ENCODE measurements around the gene COMMD3. TPM values are rescaled to one million over a fixed set of nuclear protein-coding genes. Genes with fewer than 3 reads are reported as not detected.

Gene COMMD3
- total RNA-seq, 1 donor from 2014 or later, result 68.2 TPM

- H3K27me3 Mint-ChIP-seq, result no peaks in the 10 kb centered on the region
- no peaks in the 10 kb centered on the region for H3K36me3 Mint-ChIP-seq (ENCODE audit: low read depth)
- no peak for TF ChIP-seq CTCF (IDR thresholded peaks at IDR 0.05)
- ATAC-seq (ENCODE audit: low read depth) (no peak), DNase-seq (no peak)
- intact Hi-C loops (cut with micrococcal nuclease), result no loop called here
- ChIA-PET POLR2A (no interaction called here), CTCF (no interaction called here)
- H3K4me1 Mint-ChIP-seq, result peaks cover 34% of the 10 kb centered on the region
- H3K27ac Mint-ChIP-seq, result no peak overlapping the region
- H3K4me3 Mint-ChIP-seq, result no peak overlapping the region
- no peaks in the 10 kb centered on the region for H3K9me3 Mint-ChIP-seq
Measured at GRCh38 chr10:22366771-22367170, 50.6 kb downstream of the COMMD3 start.

GRCh38 chr10:22367471-22367870 is 51.3 kb downstream of the COMMD3 start:
- no peaks in the 10 kb centered on the region for H3K9me3 Mint-ChIP-seq
- intact Hi-C loops (cut with micrococcal nuclease), result no loop called here
- ATAC-seq (ENCODE audit: low read depth) (no peak), DNase-seq (no peak)
- no peak overlapping the region for H3K4me3 Mint-ChIP-seq
- CTCF ChIA-PET, result no interaction called here
- POLR2A ChIA-PET, result interaction anchor here (0.8 kb wide), 1 partner anchor 69 kb away, joined by 3 read pairs; no protein-coding TSS in a partner anchor
- TF ChIP-seq CTCF (IDR thresholded peaks at IDR 0.05), result no peak
- no peaks in the 10 kb centered on the region for H3K36me3 Mint-ChIP-seq (ENCODE audit: low read depth)
- no peak overlapping the region for H3K27ac Mint-ChIP-seq
- peaks cover 34% of the 10 kb centered on the region for H3K4me1 Mint-ChIP-seq
- no peaks in the 10 kb centered on the region for H3K27me3 Mint-ChIP-seq

GRCh38 chr10:22368402-22368801 is 52.2 kb downstream of the COMMD3 start:
- DNase-seq (no peak), ATAC-seq (ENCODE audit: low read depth) (no peak)
- no peak overlapping the region for H3K27ac Mint-ChIP-seq
- ChIA-PET CTCF (no interaction called here), POLR2A (interaction anchor here (0.8 to 2.0 kb wide), 2 partner anchors 68 kb away, joined by 3 to 7 read pairs; no protein-coding TSS in a partner anchor)
- no peak overlapping the region for H3K4me3 Mint-ChIP-seq
- no peaks in the 10 kb centered on the region for H3K9me3 Mint-ChIP-seq
- no peak for TF ChIP-seq CTCF (IDR thresholded peaks at IDR 0.05)
- no peaks in the 10 kb centered on the region for H3K27me3 Mint-ChIP-seq
- intact Hi-C loops (cut with micrococcal nuclease), result no loop called here
- no peaks in the 10 kb centered on the region for H3K36me3 Mint-ChIP-seq (ENCODE audit: low read depth)
- peaks cover 34% of the 10 kb centered on the region for H3K4me1 Mint-ChIP-seq

GRCh38 chr10:22368981-22369380 is 52.8 kb downstream of the COMMD3 start:
- Mint-ChIP-seq H3K4me3 (no peak overlapping the region), H3K9me3 (no peaks in the 10 kb centered on the region), H3K27ac (no peak overlapping the region), H3K27me3 (no peaks in the 10 kb centered on the region), H3K36me3 (ENCODE audit: low read depth) (no peaks in the 10 kb centered on the region), H3K4me1 (peaks cover 34% of the 10 kb centered on the region)
- ATAC-seq (ENCODE audit: low read depth), result no peak
- no peak for DNase-seq
- intact Hi-C loops (cut with micrococcal nuclease), result no loop called here
- TF ChIP-seq CTCF (IDR thresholded peaks at IDR 0.05), result no peak
- CTCF ChIA-PET, result no interaction called here
- POLR2A ChIA-PET, result interaction anchor here (1.3 to 2.0 kb wide), 2 partner anchors 29 to 68 kb away, joined by 3 to 7 read pairs; no protein-coding TSS in a partner anchor

- intact Hi-C loops (cut with micrococcal nuclease), result no loop called here
- no peaks in the 10 kb centered on the region for H3K36me3 Mint-ChIP-seq (ENCODE audit: low read depth)
- no peak overlapping the region for H3K4me3 Mint-ChIP-seq
- no peak for TF ChIP-seq CTCF (IDR thresholded peaks at IDR 0.05)
- ATAC-seq (ENCODE audit: low read depth) (peak; percentile 60), DNase-seq (no peak)
- no peaks in the 10 kb centered on the region for H3K9me3 Mint-ChIP-seq
- H3K27me3 Mint-ChIP-seq, result no peaks in the 10 kb centered on the region
- POLR2A ChIA-PET, result interaction anchor here (0.6 to 2.0 kb wide), 4 partner anchors 9 to 67 kb away, joined by 3 to 7 read pairs (median 4); no protein-coding TSS in a partner anchor
- H3K4me1 Mint-ChIP-seq, result peaks cover 35% of the 10 kb centered on the region
- no peak overlapping the region for H3K27ac Mint-ChIP-seq
- CTCF ChIA-PET, result no interaction called here
Measured at GRCh38 chr10:22369434-22370072, 53.4 kb downstream of the COMMD3 start.

Other genes with a start within 250 kb of the COMMD3 start
- gene EBLN1, start 98.4 kb upstream of the COMMD3 start, total RNA-seq, result not detected in 2 replicates
- 62.3 and 70.1 TPM in 2 replicates for gene BMI1, start 4.7 kb downstream of the COMMD3 start, total RNA-seq
- 0.12 and 0.62 TPM in 2 replicates for gene SPAG6, start 29.1 kb downstream of the COMMD3 start, total RNA-seq

Measured in activated B cell treated with CpG ODN at 0.5 μM for 24 hours (primary cell).